Osteoblast (primary cell): Measurements from ENCODE around the gene GPR155. TPM values are rescaled to one million over a fixed set of nuclear protein-coding genes. Genes with fewer than 3 reads are reported as not detected.

ENCODE experiments used
- DNase-seq: peaks from one replicate; pipeline ENCODE4 v3.0.0; 2011; ENCODE audit warnings: low spot score, mixed read lengths; ENCODE audit not compliant: insufficient read length; ENCODE audit errors: missing footprints
- H2AFZ ChIP-seq: 2 replicates; pipeline ENCODE4 v1.6.0; 2011; ENCODE audit warnings: mild to moderate bottlenecking, low read length
- H3K27ac ChIP-seq: 2 replicates; pipeline ENCODE4 v1.5.1; 2011; ENCODE audit warnings: mild to moderate bottlenecking, low read depth, low read length, moderate library complexity
- H3K27me3 ChIP-seq: 2 replicates; pipeline ENCODE4 v1.6.0; 2012; ENCODE audit warnings: mild to moderate bottlenecking, control low read depth, inconsistent platforms, low read length, moderate library complexity; ENCODE audit not compliant: insufficient read depth
- H3K36me3 ChIP-seq: 2 replicates; pipeline ENCODE4 v1.5.1; 2011; ENCODE audit warnings: mild to moderate bottlenecking, low read length, control low read depth, moderate library complexity; ENCODE audit not compliant: insufficient read depth
- H3K4me1 ChIP-seq: 2 replicates; pipeline ENCODE4 v1.5.1; 2011; ENCODE audit warnings: mild to moderate bottlenecking, low read length, control low read depth, moderate library complexity; ENCODE audit not compliant: insufficient read depth
- H3K4me2 ChIP-seq: 2 replicates; pipeline ENCODE4 v1.6.0; 2011; ENCODE audit warnings: mild to moderate bottlenecking, low read length; ENCODE audit not compliant: insufficient read depth
- H3K4me3 ChIP-seq: fragments of 200-600 bp; sonication (generic); 3 replicates; pipeline ENCODE4 v1.5.1; 2012; ENCODE audit warnings: mild to moderate bottlenecking, low read length, inconsistent platforms; ENCODE audit not compliant: insufficient read depth
- H3K79me2 ChIP-seq: 2 replicates; pipeline ENCODE4 v1.6.0; 2012; ENCODE audit warnings: mild to moderate bottlenecking, low read length, control low read depth, inconsistent platforms; ENCODE audit not compliant: insufficient read depth
- H3K9me3 ChIP-seq: 2 replicates; pipeline ENCODE4 v1.5.1; 2011; ENCODE audit warnings: low read depth, low read length, control low read depth
- H4K20me1 ChIP-seq: 2 replicates; pipeline ENCODE4 v1.6.0; 2012; ENCODE audit warnings: mild to moderate bottlenecking, low read length, control low read depth; ENCODE audit not compliant: insufficient read depth
- total RNA-seq: library from RNA; depleted of rRNA; stranded (reverse); fragments of >200 nt; gene quantifications from 2 replicates; pipeline ENCODE4 v1.2.3, GENCODE V29; 2012
- TF ChIP-seq, protein P1 (sequence below): IDR thresholded peaks from 2 replicates; pipeline ENCODE4 v1.5.1; 2011; ENCODE audit warnings: mild to moderate bottlenecking, low read depth, low read length, moderate library complexity; ENCODE audit errors: extremely low read depth

The GPR155 gene
- total RNA-seq, 1 donor = 4.3 TPM

DNA sequence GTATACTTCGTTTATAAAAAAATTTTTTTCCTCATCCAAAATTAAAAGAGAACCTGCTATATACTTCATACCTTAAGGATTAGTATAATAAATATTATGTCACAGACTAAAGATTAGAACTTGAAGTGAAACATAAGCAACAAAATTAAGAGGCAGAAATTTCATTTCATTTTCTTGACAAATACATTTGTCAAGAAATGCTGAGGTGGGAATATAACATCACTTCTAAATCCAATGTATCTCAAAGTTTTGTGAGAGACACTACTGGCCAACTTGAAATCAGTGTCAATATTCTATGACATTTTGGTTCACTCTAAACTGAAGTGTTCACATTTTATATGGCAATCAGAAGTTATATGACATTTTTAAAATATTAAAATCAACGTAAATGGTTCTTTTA lies 47.5 kb downstream of the GPR155 start:
- Histone ChIP-seq H3K4me3 (no peak overlapping the region), H3K36me3 (no peaks in the 10 kb centered on the region), H3K4me2 (no peak overlapping the region), H3K4me1 (peaks cover 11% of the 10 kb centered on the region), H3K9me3 (no peaks in the 10 kb centered on the region), H4K20me1 (no peaks in the 10 kb centered on the region), H2AFZ (no peak overlapping the region), H3K27me3 (no peaks in the 10 kb centered on the region), H3K79me2 (no peaks in the 10 kb centered on the region), H3K27ac (no peak overlapping the region)
- no peak for DNase-seq
- TF ChIP-seq, protein P1, sequence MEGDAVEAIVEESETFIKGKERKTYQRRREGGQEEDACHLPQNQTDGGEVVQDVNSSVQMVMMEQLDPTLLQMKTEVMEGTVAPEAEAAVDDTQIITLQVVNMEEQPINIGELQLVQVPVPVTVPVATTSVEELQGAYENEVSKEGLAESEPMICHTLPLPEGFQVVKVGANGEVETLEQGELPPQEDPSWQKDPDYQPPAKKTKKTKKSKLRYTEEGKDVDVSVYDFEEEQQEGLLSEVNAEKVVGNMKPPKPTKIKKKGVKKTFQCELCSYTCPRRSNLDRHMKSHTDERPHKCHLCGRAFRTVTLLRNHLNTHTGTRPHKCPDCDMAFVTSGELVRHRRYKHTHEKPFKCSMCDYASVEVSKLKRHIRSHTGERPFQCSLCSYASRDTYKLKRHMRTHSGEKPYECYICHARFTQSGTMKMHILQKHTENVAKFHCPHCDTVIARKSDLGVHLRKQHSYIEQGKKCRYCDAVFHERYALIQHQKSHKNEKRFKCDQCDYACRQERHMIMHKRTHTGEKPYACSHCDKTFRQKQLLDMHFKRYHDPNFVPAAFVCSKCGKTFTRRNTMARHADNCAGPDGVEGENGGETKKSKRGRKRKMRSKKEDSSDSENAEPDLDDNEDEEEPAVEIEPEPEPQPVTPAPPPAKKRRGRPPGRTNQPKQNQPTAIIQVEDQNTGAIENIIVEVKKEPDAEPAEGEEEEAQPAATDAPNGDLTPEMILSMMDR = no peak

GRCh38 chr2:174438146-174438886 lies 48.5 kb downstream of the GPR155 start:
- H3K4me1 ChIP-seq = peaks cover 11% of the 10 kb centered on the region
- no peak for DNase-seq

GRCh38 chr2:174436351-174436750 lies 50.5 kb downstream of the GPR155 start:
- Histone ChIP-seq H2AFZ (no peak overlapping the region), H3K4me2 (no peak overlapping the region), H3K79me2 (no peaks in the 10 kb centered on the region), H3K27me3 (no peaks in the 10 kb centered on the region), H3K4me1 (no peaks in the 10 kb centered on the region), H3K4me3 (no peak overlapping the region), H3K9me3 (no peaks in the 10 kb centered on the region), H4K20me1 (no peaks in the 10 kb centered on the region), H3K36me3 (no peaks in the 10 kb centered on the region), H3K27ac (no peak overlapping the region)
- no peak for DNase-seq
- TF ChIP-seq, protein P1 = no peak

More at GRCh38 chr2:174438146-174438886, 48.5 kb downstream of the GPR155 start:
- no peaks in the 10 kb centered on the region for H3K27me3 ChIP-seq
- no peaks in the 10 kb centered on the region for H3K36me3 ChIP-seq
- no peak overlapping the region for H3K27ac ChIP-seq
- no peak overlapping the region for H3K4me3 ChIP-seq
- no peaks in the 10 kb centered on the region for H3K79me2 ChIP-seq
- no peaks in the 10 kb centered on the region for H4K20me1 ChIP-seq
- TF ChIP-seq, protein P1 = no peak
- no peak overlapping the region for H2AFZ ChIP-seq
- H3K9me3 ChIP-seq = no peaks in the 10 kb centered on the region
- no peak overlapping the region for H3K4me2 ChIP-seq

GRCh38 chr2:174431902-174432301 lies 54.9 kb downstream of the GPR155 start:
- H2AFZ ChIP-seq = no peak overlapping the region
- no peaks in the 10 kb centered on the region for H3K9me3 ChIP-seq
- no peak for DNase-seq
- H3K27me3 ChIP-seq = no peaks in the 10 kb centered on the region
- H3K79me2 ChIP-seq = no peaks in the 10 kb centered on the region
- no peak overlapping the region for H3K4me2 ChIP-seq
- no peak overlapping the region for H3K27ac ChIP-seq
- TF ChIP-seq, protein P1 = no peak
- no peaks in the 10 kb centered on the region for H3K4me1 ChIP-seq
- H4K20me1 ChIP-seq = no peaks in the 10 kb centered on the region
- no peak overlapping the region for H3K4me3 ChIP-seq
- no peaks in the 10 kb centered on the region for H3K36me3 ChIP-seq
